COLO668 (cell line): Measurements from ENCODE around the gene RMND5B.
"Not testable (repeated sequence)": the region's sequence is repeated elsewhere in the genome, so short reads cannot be mapped to it uniquely, and the experiment has no call there.

ENCODE experiments used
- DNase-seq: peaks from one replicate; lab custom pipeline; 2025; ENCODE audit not compliant: unreplicated experiment; lab: John Stamatoyannopoulos, UW

The RMND5B gene

GRCh38 chr5:178127300-178128009, 3.4 kb upstream of the RMND5B start:
- DNase-seq = not testable (repeated sequence)

- DNase-seq = no peak
Observed at GRCh38 chr5:178129296-178129695, 1.5 kb upstream of the RMND5B start.

GRCh38 chr5:178130234-178130575, 609 bp upstream of the RMND5B start:
- DNase-seq = not testable (repeated sequence)

GRCh38 chr5:178131446-178131996, 707 bp downstream of the RMND5B start:
- DNase-seq = no peak

GRCh38 chr5:178136990-178137389, 6.2 kb downstream of the RMND5B start:
- no peak for DNase-seq

- no peak for DNase-seq
Observed at GRCh38 chr5:178137991-178138390, 7.2 kb downstream of the RMND5B start.

GRCh38 chr5:178141550-178141949, 10.7 kb downstream of the RMND5B start:
- no peak for DNase-seq

- DNase-seq = no peak
Observed at GRCh38 chr5:178142642-178143041, 11.8 kb downstream of the RMND5B start.

- DNase-seq = no peak
Observed at GRCh38 chr5:178143246-178143645, 12.4 kb downstream of the RMND5B start.

GRCh38 chr5:178143901-178144300, 13.1 kb downstream of the RMND5B start:
- DNase-seq = no peak

GRCh38 chr5:178145965-178146820, 15.4 kb downstream of the RMND5B start:
- peak; percentile 60 for DNase-seq

- no peak for DNase-seq
Observed at GRCh38 chr5:178147406-178147805, 16.6 kb downstream of the RMND5B start.

GRCh38 chr5:178149199-178149932, 18.6 kb downstream of the RMND5B start:
- no peak for DNase-seq

- no peak for DNase-seq
Observed at GRCh38 chr5:178150977-178151734, 20.3 kb downstream of the RMND5B start.

GRCh38 chr5:178152491-178153444, 22.0 kb downstream of the RMND5B start:
- no peak for DNase-seq

GRCh38 chr5:178153530-178154340, 22.9 kb downstream of the RMND5B start, which contains the start of gene NHP2:
NHP2 (minus strand) TSS chr5:178153885; CDS start chr5:178153817, 68 bp downstream.
- peak; percentile 94 for DNase-seq

- DNase-seq = no peak
Observed at GRCh38 chr5:178155065-178155464, 24.3 kb downstream of the RMND5B start.

GRCh38 chr5:178160176-178160575, 29.4 kb downstream of the RMND5B start:
- DNase-seq = no peak

- no peak for DNase-seq
Observed at GRCh38 chr5:178162481-178162880, 31.7 kb downstream of the RMND5B start.
